GM19438 (cell line): Measurements from ENCODE around the gene CYP2C19.
"Not testable (repeated sequence)": the region's sequence is repeated elsewhere in the genome, so short reads cannot be mapped to it uniquely, and the experiment has no call there.

Source experiments
- ATAC-seq: cut with Tn5 transposase; IDR thresholded peaks from one replicate; pipeline ENCODE4 v1.9.1; 2021; ENCODE audit warnings: low read depth; ENCODE audit not compliant: unreplicated experiment

The CYP2C19 gene

GRCh38 chr10:94878649-94879048, 116.2 kb downstream of the CYP2C19 start:
- ATAC-seq, result no peak

- ATAC-seq, result no peak
Measured at GRCh38 chr10:94879214-94879613, 116.7 kb downstream of the CYP2C19 start.

- no peak for ATAC-seq
Measured at GRCh38 chr10:94889123-94889522, 126.6 kb downstream of the CYP2C19 start.

- ATAC-seq, result no peak
Measured at GRCh38 chr10:94890264-94891022, 128.0 kb downstream of the CYP2C19 start.

GRCh38 chr10:94898414-94898813, 135.9 kb downstream of the CYP2C19 start:
- not testable (repeated sequence) for ATAC-seq

- no peak for ATAC-seq
Measured at GRCh38 chr10:94902080-94902479, 139.6 kb downstream of the CYP2C19 start.

- ATAC-seq, result no peak
Measured at GRCh38 chr10:94902570-94902969, 140.1 kb downstream of the CYP2C19 start.
